Endodermal cell (in vitro differentiated cells): ENCODE data around the gene YOD1. TPM values are rescaled to one million over a fixed set of nuclear protein-coding genes. Genes with fewer than 3 reads are reported as not detected.

ENCODE experiments used
- DNase-seq: peaks from one replicate; pipeline ENCODE4 v3.0.0-alpha.2; 2017
- H3K27ac ChIP-seq: 2 replicates; pipeline ENCODE4 v1.5.1; 2013; ENCODE audit warnings: mild to moderate bottlenecking, low read depth, low read length, moderate library complexity
- H3K27me3 ChIP-seq: 2 replicates; pipeline ENCODE4 v1.6.1; 2013; ENCODE audit warnings: mild to moderate bottlenecking, low read length, moderate library complexity; ENCODE audit not compliant: insufficient read depth, control insufficient read depth, poor library complexity, severe bottlenecking
- H3K36me3 ChIP-seq: 2 replicates; pipeline ENCODE4 v1.7.0; 2013; ENCODE audit warnings: mild to moderate bottlenecking, low read length, moderate library complexity; ENCODE audit not compliant: control insufficient read depth, insufficient read depth
- H3K4me1 ChIP-seq: one replicate; pipeline ENCODE4 v1.7.0; 2013; ENCODE audit warnings: low read length; ENCODE audit not compliant: control insufficient read depth, insufficient read depth
- H3K4me3 ChIP-seq: 2 replicates; pipeline ENCODE4 v1.5.1; 2013; ENCODE audit warnings: mild to moderate bottlenecking, low read length, moderate library complexity
- H3K9ac ChIP-seq: 2 replicates; pipeline ENCODE4 v1.6.1; 2013; ENCODE audit warnings: mild to moderate bottlenecking, low read length, moderate library complexity; ENCODE audit not compliant: poor library complexity, severe bottlenecking; ENCODE audit errors: extremely low read depth
- H3K9me3 ChIP-seq: 2 replicates; pipeline ENCODE4 v1.6.1; 2013; ENCODE audit warnings: mild to moderate bottlenecking, low read length, moderate library complexity; ENCODE audit not compliant: control insufficient read depth
- H3K27ac Mint-ChIP-seq: 2 replicates; pipeline ENCODE4 v1.8.0; 2020; ENCODE audit warnings: mixed read lengths
- H3K27me3 Mint-ChIP-seq: 2 replicates; pipeline ENCODE4 v1.8.0; 2021; ENCODE audit warnings: mild to moderate bottlenecking, mixed read lengths; ENCODE audit not compliant: insufficient read depth
- H3K36me3 Mint-ChIP-seq: 2 replicates; pipeline ENCODE4 v1.8.0; 2020; ENCODE audit warnings: low read depth, mixed read lengths
- H3K4me1 Mint-ChIP-seq: 2 replicates; pipeline ENCODE4 v1.8.0; 2020; ENCODE audit warnings: mixed read lengths
- H3K4me3 Mint-ChIP-seq: 2 replicates; pipeline ENCODE4 v1.8.0; 2020; ENCODE audit warnings: mild to moderate bottlenecking, moderate library complexity, mixed read lengths
- H3K9me3 Mint-ChIP-seq: 2 replicates; pipeline ENCODE4 v1.8.0; 2020; ENCODE audit warnings: mild to moderate bottlenecking, mixed read lengths
- CTCF ChIP-seq: fragments of 200-600 bp; sonication (generic); conservative IDR thresholded peaks from 2 replicates; pipeline ENCODE4 v1.5.0; 2021; ENCODE audit warnings: antibody characterized with exemption, mild to moderate bottlenecking
- WGBS, 2 experiments: methylation state at CpG; one replicate each; pipeline versions ENCODE4 v1.1.5 to v1.1.7; 2013; ENCODE audit warnings: missing lambda C conversion rate in 2 of 2, mixed read lengths in 1 of 2; ENCODE audit not compliant: insufficient coverage in 1 of 2, insufficient read length in 1 of 2; 5-methylcytosine and 5-hydroxymethylcytosine counted together
- total RNA-seq, 2 donors: library from RNA; stranded (reverse); fragmentation: NEBNext Ultra II Directional in 1 of 2; extraction: Animal tissue kit (Norgen Biotek cat#: 25700) in 1 of 2; gene quantifications; 2 replicates in 1 of 2; 3 replicates in 1 of 2; pipeline ENCODE4 v1.2.1, GENCODE V29; 2021

Gene YOD1
- total RNA-seq, 2 donors from 2014 or later, result 10.8 to 18.8 TPM

- H3K9ac ChIP-seq, result no peak overlapping the region
- no peak overlapping the region for H3K4me3 ChIP-seq
- Mint-ChIP-seq H3K27me3 (no peaks in the 10 kb centered on the region), H3K4me3 (no peak overlapping the region), H3K4me1 (peaks cover 12% of the 10 kb centered on the region), H3K27ac (no peak overlapping the region), H3K36me3 (no peaks in the 10 kb centered on the region), H3K9me3 (no peaks in the 10 kb centered on the region)
- no peaks in the 10 kb centered on the region for H3K27me3 ChIP-seq
- no peak for DNase-seq
- no peaks in the 10 kb centered on the region for H3K4me1 ChIP-seq
- H3K9me3 ChIP-seq, result no peaks in the 10 kb centered on the region
- no peaks in the 10 kb centered on the region for H3K36me3 ChIP-seq
- TF ChIP-seq CTCF, result no peak
- WGBS, 2 experiments, result 92% methylated on average over 2 of the region's 2 CpGs; no CpG with 5 or more reads in 1 of the 2 experiments
- no peak overlapping the region for H3K27ac ChIP-seq
These were observed 37.2 kb upstream of the YOD1 start for GRCh38 chr1:207088161-207088560.

- TF ChIP-seq CTCF, result no peak
- no peaks in the 10 kb centered on the region for H3K27me3 Mint-ChIP-seq
- Histone ChIP-seq H3K27ac (no peak overlapping the region), H3K4me3 (no peak overlapping the region), H3K9ac (no peak overlapping the region), H3K36me3 (no peaks in the 10 kb centered on the region), H3K4me1 (no peaks in the 10 kb centered on the region), H3K9me3 (no peaks in the 10 kb centered on the region), H3K27me3 (no peaks in the 10 kb centered on the region)
- H3K4me1 Mint-ChIP-seq, result peaks cover 12% of the 10 kb centered on the region
- DNase-seq, result peak; percentile 53
- no peaks in the 10 kb centered on the region for H3K36me3 Mint-ChIP-seq
- H3K27ac Mint-ChIP-seq, result no peak overlapping the region
- H3K9me3 Mint-ChIP-seq, result no peaks in the 10 kb centered on the region
- 36% methylated on average over 2 of the region's 3 CpGs; no CpG with 5 or more reads in 1 of the 2 experiments for WGBS, 2 experiments
- no peak overlapping the region for H3K4me3 Mint-ChIP-seq
These were observed 34.9 kb upstream of the YOD1 start for GRCh38 chr1:207085887-207086286.

GRCh38 chr1:207084701-207085180 lies 33.7 kb upstream of the YOD1 start:
- H3K4me1 ChIP-seq, result no peaks in the 10 kb centered on the region
- WGBS, 2 experiments, result 4 to 35% methylated on average over 3 to 8 of the region's 8 CpGs
- no peaks in the 10 kb centered on the region for H3K9me3 Mint-ChIP-seq

More at GRCh38 chr1:207084701-207085180, 33.7 kb upstream of the YOD1 start:
- Mint-ChIP-seq H3K36me3 (no peaks in the 10 kb centered on the region), H3K4me3 (no peak overlapping the region), H3K27me3 (no peaks in the 10 kb centered on the region), H3K4me1 (peaks cover 12% of the 10 kb centered on the region), H3K27ac (no peak overlapping the region)
- Histone ChIP-seq H3K27ac (no peak overlapping the region), H3K36me3 (no peaks in the 10 kb centered on the region), H3K27me3 (no peaks in the 10 kb centered on the region), H3K4me3 (no peak overlapping the region), H3K9ac (no peak overlapping the region), H3K9me3 (no peaks in the 10 kb centered on the region)
- peak; percentile 86 for DNase-seq
- TF ChIP-seq CTCF, result peak; percentile 81
